Activated CD4-positive, CD25-positive, alpha-beta regulatory T cell treated with anti-CD3 and anti-CD28 coated beads, Interleukin-2, amount 50 U/mL, for 72 hours (primary cell): ENCODE results near the gene HSPA12B.
"Not testable (repeated sequence)": the region's sequence is repeated elsewhere in the genome, so short reads cannot be mapped to it uniquely, and the experiment has no call there.

Source experiments
- DNase-seq: peaks from one replicate; pipeline ENCODE4 v3.0.0; 2021

Gene HSPA12B

GRCh38 chr20:3789201-3789600, 56.7 kb downstream of the HSPA12B start:
- not testable (repeated sequence) for DNase-seq

DNA sequence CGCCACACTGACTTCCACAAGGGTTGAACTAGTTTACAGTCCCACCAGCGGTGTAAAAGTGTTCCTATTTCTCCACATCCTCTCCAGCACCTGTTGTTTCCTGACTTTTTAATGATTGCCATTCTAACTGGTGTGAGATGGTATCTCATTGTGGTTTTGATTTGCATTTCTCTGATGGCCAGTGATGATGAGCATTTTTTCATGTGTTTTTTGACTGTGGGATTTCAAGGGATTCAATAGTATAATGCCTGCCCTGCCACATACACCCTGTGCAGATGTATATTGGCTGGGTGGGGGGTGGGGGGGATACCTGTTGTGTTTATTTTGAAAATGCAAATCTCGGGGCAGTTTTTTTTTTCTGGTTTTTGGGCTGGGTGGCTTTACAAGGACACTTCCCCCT, 61.7 kb downstream of the HSPA12B start:
- not testable (repeated sequence) for DNase-seq

DNA sequence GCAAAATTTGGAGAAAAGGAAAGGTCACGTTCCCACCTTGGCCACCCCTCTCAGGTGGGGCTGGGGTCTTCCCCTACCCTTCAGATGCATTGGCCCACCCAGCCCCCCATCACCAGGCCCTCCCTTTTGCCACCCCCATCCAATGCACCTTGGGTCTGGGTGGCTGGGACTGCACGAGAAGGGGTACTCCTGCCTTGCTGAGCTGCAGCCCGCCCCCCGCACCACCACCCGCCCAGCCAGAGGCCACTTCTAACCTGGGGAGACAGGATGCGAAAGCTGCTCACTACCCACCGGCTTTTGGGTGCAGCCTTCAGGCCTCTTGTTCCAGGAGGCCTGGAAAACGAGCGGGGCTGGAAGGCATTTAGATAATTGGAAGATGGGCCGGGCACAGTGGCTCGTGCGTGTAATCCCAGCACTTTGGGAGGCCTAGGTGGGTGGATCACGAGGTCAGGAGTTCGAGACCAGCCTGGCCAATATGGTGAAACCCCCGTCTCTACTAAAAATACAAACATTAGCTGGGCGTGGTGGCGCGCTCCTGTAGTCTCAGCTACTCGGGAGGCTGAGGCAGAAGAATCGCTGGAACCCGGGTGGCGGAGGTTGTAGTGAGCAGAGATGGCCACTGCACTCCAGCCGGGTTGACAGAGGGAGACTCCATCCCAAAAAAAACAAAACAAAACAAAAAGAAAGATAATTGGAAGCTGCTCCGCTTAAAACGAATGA, 62.4 kb downstream of the HSPA12B start:
- no peak for DNase-seq

DNA sequence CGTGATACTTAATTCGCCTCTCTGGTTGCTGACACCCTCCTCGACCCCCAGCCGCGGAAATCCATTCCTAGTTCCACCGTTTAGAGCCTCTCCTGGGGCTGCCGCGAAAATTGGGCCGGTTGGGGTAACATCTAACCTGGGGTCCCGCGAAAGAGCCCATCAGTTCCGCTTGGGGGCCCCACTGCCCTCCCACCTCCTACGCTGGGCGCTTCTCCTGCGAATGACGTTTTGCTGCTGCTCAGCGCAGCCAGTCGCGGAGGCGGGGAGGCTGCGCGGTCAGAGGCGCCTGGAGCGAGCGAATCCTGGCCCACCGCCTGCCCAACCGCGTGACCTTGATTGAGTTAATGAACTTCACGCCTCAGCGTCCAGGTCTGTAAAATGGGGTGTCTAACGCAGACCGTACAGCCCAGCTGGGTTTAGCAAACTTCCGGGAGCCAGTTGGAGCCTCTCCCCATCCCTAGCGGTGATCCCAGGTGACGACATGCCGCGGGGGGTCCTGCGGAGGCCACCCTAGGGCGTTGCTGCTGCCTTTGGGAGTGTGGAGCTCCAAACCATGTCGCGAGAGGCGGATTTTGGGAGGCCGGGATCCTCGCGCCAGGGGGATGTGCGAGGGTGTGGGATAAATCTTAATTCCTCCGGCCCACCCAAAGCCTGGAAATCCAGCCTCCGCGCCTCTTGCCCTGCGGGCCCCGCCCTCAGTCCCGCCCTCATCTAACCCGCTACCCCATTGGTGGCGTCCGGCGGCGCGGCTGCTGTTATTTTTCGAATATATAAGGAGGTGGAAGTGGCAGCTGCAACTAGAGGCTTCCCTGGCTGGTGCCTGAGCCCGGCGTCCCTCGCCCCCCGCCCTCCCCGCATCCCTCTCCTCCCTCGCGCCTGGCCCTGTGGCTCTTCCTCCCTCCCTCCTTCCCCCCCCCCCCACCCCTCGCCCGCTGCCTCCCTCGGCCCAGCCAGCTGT, 63.3 kb downstream of the HSPA12B start, which contains the start of gene CDC25B:
CDC25B (plus strand) TSS at position 800 of the 958 bp plus-strand sequence. CDS start 222 bp downstream, outside the sequence.
- peak; percentile 83 for DNase-seq

GRCh38 chr20:3796477-3797225, 64.2 kb downstream of the HSPA12B start:
- no peak for DNase-seq

GRCh38 chr20:3797226-3797545, 64.7 kb downstream of the HSPA12B start:
- no peak for DNase-seq

DNA sequence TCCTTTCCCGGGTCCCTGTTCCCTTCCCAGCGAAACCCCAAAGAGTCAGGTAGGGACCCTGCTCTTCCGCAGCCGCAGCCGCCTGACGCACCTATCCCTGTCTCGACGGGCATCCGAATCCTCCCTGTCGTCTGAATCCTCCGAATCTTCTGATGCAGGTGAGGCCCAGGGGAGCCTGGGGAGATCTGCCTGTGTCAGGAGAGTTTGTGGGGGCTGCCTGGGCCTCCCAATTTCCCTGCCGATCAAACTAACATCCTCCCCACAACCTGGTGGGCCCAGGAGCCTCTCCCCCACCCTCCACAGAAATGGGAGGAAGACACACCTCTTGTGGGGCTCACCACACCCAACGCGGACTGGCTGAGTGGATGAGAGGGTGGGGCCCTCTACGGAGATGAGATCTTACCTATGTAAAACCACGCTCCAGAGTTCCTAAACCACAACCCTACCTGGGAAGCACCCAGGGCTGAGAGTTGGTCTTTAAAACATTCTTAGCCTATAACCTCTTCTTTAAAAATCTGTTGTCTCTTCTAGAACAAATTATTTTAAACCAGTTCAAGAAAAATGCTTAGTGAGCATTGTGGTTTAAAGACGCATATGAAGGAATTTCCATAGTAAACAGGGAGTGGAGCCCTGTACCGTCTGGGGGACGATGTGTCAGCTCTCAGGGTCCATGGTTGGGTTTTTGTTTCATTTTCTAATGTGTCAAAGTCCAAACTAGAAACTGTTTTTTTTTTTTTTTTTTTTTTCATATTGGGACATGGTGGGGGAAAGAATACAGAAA, 65.3 kb downstream of the HSPA12B start:
- DNase-seq: no peak

GRCh38 chr20:3798373-3798768, 65.9 kb downstream of the HSPA12B start:
- DNase-seq: no peak

- DNase-seq: no peak
Observed at GRCh38 chr20:3798908-3799248, 66.4 kb downstream of the HSPA12B start.

- no peak for DNase-seq
Observed at GRCh38 chr20:3800256-3800877, 67.9 kb downstream of the HSPA12B start.

- DNase-seq: no peak
Observed at GRCh38 chr20:3800878-3801260, 68.4 kb downstream of the HSPA12B start.

GRCh38 chr20:3801299-3801698, 68.8 kb downstream of the HSPA12B start:
- DNase-seq: no peak

DNA sequence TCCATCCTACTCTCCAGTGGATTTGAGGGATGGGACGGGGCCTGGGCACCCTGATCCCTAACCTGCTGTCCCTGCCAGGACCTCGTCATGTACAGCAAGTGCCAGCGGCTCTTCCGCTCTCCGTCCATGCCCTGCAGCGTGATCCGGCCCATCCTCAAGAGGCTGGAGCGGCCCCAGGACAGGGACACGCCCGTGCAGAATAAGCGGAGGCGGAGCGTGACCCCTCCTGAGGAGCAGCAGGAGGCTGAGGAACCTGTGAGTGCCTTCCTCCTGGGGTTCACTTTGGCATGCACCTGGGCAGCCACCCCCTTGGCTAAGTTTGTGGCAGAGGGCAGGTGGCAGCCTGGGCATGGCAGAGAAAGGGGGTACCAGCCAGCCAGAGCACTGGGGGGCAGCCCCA, 69.4 kb downstream of the HSPA12B start:
- DNase-seq: no peak
